Stimulated activated CD4-positive, alpha-beta T cell treated with anti-CD3 and anti-CD28 coated beads, Interleukin-12 subunit alpha, Interleukin-12 subunit beta, amount 100 ng/mL, for 24 hours (primary cell): ENCODE measurements around the gene GRHPR.
A peak's percentile ranks its signal among the peaks of the same experiment; 100 is the strongest.
"Not testable (repeated sequence)": the region's sequence is repeated elsewhere in the genome, so short reads cannot be mapped to it uniquely, and the experiment has no call there.

ENCODE experiments used
- DNase-seq, 2 experiments: peaks; one replicate each; pipeline ENCODE4 v3.0.0-alpha.2; 2020; ENCODE audit warnings: low read depth in 2 of 2

GRHPR gene

DNA sequence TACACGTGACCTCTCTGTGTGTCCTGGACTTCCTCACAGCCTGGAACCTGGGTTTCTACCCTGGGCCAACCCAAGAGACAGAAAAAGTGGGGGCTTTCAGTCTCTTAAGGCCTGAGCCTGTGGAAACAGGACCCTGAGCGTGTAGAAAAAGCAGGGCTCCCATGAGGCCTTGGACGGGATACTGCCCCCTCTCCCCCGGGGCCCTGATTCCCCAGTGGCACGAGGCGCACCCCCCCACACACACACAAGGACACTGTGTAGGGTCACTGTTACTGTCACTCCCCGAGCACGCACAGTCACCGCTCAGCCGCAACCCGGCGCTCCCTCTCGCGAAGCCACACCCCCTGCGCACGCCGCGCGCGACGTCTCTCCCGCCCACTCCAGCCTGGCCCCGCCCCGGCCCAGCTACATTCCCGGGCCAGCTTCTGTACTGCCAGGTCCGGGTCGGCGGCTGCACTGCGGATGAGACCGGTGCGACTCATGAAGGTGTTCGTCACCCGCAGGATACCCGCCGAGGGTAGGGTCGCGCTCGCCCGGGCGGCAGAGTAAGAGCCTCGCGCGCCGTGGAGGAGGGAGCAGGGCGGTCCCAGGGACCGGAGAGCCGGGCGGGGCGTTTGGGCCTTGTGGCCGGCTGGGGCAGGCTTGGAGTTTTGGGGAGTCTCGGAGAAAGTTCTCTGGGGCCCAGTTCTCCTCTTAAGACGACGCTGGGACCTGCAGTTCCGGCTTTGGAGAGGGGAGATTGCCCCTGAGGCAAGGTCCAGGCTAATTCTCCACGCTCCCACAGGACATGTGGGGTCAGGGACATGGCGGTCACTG is at the start of gene GRHPR:
Gene GRHPR, plus strand, starts transcription at position 408 of the 816 bp plus-strand sequence. Its CDS starts 55 bp downstream, at position 463.
- DNase-seq: peak; percentile 78 to 90

DNA sequence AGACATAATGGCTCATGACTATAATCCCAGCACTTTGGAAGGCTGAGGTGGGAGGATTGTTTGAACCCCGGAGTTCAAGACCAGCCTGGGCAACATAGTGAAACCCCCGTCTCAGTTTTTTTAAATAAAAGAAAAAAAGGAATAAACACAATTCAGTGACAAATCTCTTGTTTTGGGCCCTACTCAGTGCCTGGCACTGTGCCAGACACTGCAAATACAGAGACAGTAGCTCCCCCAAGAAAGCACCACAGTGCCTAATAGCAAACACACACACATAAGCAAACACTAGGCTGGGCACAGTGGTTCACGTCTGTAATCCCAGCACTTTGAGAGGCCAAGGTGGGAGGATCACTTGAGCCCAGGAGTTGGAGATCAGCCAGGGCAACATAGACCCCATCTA is 49.7 kb upstream of the GRHPR start:
- no peak for DNase-seq

DNA sequence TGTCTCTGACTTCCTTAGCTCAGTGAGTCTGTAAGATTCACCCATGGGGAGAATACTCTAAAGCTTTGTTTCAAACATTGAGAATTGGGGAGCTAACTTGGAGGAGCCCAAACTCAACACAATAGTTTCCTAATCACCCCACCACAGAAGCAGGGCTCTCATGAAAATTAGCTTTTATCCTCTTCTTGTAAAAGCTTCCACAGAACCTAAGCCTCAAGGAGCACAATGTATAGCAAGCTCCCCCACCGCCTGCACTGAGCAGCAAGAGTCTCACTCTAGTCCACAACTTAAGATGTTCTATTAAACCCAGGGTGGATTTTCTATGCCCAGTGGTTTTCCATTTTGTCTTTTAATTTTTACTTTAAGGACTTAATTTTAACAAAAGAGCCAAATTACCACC is 48.9 kb upstream of the GRHPR start:
- no peak for DNase-seq

DNA sequence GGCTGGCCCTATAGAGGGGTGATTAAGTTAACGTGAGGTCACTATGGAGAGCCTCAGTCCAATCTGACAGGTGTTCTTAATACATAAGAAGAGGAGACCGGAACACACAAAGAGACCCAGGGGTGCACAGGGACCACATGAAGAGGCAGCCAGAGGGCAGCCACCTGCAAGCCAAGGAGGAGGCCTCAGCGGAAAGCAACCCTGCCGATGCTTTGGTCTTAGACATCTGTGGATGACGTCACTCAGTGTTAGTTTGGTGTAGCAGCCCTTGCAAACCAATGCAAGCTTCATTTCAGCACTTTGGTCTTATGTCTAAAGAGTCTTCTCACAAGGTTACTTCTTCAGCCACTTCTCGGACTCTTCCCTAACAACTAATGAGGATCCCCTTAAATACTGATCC is 47.6 kb upstream of the GRHPR start:
- DNase-seq: no peak

DNA sequence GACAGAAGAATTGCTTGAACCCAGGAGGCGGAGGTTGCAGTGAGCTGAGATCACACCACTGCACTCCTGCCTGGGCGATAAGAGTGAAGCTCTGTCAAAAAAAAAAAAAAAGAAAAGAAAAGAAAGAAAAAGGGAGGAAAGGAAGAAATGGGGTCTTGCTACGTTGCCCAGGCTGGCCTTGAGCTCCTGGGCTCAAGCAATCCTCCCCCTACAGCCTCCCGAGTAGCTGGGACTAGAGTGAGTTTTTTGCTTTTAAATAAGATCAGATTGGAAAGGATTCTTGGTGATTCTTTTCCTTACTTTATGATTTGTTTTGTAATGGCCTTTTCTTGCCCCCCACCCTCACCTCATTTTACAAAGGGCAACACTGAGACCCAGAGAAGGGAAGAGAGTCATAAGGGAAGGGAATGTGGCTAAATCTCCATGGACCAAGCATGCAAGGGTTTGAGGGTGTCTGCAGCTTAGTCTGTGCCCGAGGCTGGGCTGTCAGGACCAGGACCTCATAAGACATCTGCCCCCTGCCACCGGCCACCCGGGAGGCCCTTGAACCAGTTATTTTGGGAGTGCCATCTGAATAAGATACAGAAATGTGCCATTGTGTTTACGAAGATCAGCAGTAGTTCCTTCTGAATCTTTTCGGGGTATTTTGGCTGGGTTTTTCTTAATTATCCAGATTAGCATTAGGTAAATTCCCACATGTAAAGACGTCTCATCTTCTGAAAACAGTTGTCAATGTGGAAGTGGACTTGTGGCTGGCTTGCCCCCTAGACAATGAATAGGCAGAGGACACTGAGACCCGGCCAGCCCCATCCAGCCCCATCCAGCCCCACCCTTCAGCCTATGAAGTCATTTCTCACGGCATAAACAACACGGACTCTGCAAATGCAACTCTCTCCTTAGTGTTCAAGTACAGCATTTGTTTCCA is 44.5 kb upstream of the GRHPR start:
- no peak for DNase-seq

DNA sequence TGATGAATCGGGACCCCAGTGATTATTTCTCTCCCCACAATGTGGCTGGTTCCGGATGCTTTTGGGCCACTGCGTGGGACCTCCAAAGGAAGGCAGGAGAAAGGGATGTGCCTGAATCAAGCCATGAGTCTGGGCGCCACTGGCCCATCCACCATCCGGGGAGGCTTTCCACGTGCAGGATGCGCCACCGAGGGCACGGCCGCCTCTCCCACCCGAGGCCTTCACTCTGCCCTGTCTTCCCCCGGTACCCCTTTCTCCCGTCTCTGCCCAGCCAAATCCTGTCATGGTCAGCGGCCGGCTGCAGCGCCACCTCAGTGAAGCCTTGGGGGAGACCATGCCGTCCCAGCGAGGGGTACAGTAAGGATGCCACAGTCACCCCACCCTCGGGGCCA is 43.9 kb upstream of the GRHPR start:
- no peak for DNase-seq

DNA sequence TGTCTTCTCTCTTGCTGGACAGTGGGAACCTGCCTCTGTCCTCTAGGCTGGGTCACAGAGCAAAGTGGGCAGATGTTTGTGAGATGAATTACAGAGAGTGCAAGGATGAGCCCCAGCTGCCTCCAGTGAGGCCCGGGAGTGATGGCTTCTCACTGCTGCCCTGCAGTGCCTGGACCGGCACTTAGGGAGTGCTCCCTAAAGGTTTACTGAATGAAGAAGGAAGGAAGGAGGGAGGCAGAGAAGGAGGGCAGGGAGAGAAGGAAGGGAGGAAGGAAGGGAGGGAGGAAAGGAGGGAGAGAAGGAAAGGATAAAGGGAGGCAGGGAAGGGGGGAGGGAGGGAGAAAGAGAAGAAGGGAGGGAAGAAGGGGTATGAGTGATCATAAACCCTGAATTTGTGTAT is 42.7 kb upstream of the GRHPR start:
- DNase-seq: no peak

DNA sequence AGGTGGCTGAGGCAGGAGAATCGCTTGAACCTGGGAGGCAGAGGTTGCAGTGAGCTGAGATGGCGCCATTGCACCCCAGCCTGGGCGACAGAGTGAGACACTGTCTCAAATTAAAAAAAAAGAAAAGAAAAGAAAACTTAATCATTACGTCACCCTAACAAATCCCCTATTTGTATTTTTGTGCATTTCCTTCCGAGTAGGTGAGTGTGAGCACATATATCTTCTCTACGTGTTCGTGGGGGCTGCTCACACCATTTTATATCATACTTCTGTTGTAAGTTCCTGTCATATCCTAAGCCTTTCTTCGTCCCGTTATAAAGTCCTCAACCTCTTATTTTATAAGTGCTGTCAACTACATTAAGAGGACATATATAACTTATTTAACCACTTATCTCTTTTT is 41.9 kb upstream of the GRHPR start:
- no peak for DNase-seq

DNA sequence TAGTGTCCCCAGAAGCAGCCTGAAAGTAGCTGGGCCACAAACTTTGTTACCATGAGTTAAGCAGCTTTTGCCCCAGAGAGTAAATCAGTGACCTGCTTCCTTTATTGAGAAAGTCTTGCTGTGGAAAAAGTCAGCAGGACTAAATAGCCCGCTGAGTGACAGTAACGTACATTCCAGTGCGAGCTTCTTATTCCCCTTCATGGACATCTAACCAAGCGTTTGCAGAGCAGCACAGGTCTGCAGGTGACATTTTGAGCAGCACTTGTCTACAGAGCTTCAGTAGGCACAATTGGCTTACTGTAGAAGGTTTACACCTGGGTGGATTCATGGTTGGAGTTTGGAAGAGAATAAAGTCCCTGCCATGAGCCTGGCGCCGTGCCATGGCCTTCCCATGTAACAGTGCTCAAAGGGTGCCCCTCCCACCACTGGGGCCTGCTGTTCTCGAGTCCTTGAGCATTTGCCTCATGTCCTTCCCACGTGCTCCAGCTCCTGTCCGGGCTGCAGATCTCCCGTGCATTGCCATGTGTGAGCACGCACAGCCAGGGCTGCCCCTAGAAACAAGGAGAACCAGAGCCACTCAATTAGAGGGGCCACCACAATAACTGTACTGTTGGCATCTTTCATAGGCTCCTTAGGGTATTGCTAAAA is 41.3 kb upstream of the GRHPR start:
- no peak for DNase-seq

DNA sequence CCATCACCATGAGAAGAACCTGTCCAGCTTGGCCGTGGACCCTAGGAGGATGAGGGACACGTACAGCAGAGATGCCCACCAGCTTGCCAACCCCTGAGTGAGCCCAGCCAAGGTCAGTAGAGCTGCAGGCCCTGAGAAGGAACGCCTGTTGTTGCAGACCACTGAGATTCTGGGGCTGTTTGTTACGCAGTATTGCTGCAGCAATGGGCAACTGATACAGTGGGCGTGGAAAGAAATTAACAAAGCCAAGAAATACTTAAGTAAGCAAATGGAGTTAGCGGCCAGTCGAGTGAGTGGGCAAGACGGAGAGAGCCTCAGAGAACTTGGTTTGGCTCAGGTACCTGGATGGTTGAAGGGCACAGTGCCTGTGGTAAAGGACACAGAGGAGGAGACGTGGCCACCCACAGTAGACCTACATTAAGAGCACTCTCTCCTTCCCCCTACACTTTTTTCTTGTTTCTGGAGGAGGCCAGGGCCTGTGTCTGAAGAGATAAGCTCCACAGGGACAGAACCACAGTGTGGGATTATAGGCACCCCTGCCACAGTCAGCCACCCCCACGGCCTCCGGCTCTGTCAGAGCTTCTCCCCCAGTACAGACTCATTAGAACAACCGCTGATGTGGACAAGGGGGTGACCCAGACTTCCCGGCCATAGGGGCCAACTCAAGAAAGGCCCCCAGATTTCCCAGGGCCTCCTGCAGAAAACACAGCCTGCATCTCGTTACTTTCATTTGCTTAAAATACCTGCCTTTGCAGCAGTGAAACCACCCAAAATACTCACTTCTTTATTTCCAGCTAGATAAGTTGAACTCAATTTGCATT is 40.1 kb upstream of the GRHPR start:
- DNase-seq: no peak

DNA sequence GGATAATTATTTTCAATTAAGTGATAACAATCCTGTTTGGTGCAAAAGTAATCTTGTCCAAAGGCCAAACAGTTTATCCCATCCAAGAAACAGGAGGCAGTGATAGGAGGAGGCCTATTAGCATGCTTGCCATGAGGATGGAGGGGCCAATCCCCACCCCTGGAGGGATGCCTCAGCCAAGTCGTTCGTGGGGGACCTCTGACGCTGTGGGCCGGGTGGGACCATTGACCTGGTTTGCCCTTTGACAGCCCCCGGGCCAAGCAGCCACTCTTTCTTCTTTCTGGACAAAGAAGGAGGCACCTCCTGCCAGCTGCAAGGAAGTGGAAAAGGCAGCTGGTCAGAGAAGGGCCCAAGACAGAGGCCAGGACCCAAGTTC is 39.5 kb upstream of the GRHPR start:
- DNase-seq: no peak

DNA sequence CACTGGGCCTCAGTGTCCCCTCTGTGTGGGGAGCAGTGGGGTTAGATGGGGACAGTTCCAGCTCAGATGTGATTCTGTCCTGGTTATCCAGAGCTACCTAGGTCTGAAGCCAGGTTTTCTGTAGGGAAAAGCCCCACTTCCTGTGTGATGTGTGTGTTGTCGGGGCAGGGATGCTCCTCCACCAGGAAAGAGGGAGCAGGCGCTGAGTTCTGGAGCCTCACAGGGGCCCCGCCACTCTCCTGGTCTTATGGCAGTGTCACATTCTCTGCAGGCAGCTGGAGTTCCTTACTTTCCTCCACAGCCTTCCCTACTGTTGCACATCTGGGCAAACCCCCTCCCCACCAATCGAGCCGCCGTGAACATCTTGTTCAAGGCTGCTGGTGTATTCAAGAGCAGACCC is 39.1 kb upstream of the GRHPR start:
- DNase-seq: no peak

DNA sequence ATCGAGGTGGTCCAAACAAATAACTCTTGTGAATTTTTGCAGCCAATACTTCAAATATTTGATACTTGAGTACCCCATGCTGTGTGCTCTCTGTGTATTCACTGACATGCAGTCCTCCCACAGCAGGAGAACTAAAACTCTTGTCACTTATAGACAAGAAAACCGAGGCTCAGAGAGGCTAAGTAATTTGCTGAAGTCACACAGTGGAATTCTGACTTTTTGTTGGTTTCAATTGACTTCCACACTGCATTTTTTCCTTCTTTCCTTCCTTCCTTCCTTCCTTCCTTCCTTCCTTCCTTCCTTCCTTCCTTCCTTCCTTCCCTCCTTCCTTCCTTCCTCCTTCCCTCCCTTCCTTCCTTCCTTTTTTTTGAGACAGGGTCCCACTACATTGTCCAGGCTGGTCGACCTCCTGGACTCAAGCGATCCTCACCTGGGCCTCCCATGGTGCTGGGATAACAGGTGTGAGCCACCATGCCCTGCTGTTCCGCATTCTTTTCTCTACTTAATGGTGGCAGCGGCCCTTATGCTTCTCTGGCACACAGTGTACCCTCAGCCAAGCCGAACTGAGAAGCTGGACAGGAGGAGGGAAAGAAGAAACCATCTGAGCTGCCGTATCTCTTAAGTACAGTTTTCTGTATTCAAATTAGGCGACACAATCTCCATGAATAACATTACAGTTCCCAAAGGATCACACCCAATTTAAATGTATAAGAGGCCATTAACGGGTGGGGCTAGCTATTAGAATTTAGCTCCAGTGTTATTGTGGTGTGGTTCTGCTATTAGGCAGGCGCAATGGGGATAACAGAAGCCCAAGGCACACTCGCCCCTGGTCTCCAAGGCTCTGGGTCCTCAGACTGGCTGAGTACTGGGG is 38.4 kb upstream of the GRHPR start:
- no peak for DNase-seq

DNA sequence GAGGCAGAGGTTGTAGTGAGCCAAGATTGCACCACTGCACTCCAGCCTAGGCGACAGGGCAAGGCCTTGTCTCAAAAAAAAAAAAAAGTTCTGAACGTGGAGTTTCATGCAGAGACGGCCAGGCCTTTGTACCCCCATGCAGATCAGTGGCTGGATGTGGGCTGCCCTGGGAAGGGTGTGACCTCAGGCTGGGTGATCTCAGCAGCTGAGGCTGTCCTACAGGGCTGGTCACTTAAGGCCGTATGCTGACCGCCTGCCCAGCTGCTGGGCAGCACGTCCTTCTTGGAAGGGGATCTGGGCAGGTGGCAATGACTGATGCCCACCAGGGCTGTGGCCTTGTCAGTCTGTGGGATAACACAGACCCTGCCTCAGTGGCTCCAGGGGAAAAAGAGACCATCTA is 37.2 kb upstream of the GRHPR start:
- DNase-seq: no peak

DNA sequence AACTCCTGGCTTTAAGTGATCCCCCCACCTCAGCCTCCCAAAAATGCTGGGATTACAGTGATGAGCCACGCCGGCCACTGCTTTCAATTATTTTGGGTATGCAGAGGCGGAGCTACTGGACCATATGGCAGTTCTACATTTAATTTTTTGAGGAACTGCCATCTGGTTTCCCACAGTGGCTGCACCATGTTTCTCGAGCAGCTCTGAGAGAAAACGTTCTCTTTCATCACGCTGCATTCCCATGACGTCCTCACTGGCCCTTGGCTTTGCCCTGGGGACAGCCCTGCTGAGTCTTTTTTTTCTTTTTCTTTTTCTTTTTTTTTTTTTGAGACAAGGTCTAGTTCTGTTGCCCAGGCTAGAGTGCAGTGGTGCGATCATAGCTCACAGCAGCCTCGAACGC is 35.5 kb upstream of the GRHPR start:
- DNase-seq: no peak

DNA sequence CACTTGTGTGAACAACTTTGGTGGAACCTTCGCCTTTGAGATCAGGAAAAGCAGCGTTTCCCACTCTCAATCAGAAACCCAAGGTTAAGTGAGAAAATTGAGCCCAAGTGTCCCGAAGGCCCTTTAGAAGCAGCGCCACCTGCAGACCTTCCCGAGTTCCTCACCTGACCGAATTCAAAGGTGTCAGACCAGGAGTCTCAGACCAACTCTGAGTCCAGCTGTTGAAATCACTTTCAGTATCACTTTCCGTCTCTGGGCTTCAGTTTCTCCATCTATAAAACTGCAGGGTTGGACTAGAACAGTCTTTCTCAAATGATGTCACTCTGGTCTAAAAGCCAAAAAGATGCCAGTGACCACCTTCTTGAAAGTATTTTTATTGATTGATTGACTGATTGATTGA is 31.7 kb upstream of the GRHPR start:
- DNase-seq: no peak

DNA sequence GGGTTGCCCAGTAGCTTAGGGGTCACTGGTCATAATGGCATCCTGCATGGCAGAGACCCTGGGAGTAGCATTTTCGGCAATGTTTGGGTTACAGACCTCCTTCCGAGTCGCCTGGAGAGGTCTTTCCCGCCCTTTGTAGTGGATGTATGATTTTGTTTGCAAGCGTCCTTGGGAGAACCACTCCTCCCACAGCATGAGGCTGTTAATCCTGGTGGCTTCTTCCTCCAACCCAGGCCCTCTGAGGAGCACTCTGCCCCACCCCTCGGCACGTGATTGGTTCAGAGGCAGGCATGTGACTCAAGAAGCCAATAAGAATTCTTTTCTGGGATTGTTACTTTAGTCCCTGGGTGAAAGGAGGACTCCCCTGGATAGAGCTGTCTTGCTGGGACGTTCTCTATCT is 30.2 kb upstream of the GRHPR start:
- DNase-seq: no peak

DNA sequence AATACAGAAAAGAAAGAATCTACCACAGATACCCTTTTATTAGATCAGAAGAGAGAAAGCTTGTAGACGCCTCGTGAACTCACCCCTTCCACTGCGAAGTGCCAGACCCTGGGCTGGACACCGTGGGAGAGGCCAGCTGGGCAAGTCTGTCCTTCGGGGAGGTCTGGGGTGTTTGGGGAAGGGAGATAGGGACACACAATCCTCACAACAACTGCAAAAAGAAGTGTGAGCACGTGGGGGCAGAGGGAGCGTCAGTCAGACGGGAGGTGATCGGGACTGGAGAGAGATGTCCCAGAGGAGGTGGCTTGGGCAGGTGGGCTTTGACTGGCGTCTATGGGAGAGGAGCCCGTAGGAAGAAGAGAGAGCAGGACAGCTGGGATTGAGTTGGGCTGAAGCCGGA is 27.3 kb upstream of the GRHPR start:
- no peak for DNase-seq

DNA sequence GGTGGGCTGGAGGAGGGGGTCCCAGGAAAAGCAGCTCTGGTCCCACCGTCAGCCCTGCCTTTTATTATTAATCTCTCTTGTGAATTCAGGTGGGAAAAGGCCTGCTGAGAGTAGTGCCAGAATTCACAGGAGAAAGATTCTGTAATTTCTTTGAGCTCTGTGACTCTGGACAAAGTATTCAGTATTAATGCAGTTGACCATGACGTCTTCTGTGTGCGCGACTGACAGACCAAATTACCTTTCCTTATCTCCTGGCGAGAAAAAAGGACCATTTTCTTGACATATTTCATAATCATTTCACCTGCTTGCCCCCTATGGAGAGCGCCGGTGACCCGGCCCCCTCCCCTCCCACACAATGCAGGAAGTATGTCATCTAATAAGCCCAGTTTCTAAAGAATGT is 26.8 kb upstream of the GRHPR start:
- DNase-seq: no peak

DNA sequence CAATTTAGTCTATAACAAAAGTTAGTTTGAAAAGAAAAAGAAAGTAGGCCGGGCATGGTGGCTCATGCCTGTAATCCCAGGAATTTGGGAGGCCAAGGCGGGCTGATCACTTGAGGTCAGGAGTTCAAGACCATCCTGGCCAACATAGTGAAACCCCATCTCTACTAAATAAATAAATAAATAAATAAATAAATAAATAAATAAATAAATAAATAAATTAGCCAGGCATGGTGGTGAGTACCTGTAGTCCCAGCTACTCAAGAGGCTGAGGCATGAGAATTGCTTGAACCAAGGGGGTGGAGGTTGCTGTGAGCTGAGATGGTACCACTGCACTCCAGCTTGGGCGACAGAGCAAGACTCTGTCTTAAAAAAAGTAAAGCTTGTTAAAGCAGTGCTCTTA is 24.5 kb upstream of the GRHPR start:
- not testable (repeated sequence) for DNase-seq
